Thyroid gland (tissue), 4 donors: ENCODE measurements around the gene PAX5. TPM values are rescaled to one million over a fixed set of nuclear protein-coding genes. Genes with fewer than 3 reads are reported as not detected.

Experiments
- DNase-seq, 2 donors: peaks; one replicate each; pipeline ENCODE4 v3.0.0-alpha.2; 2019
- H3K27ac ChIP-seq, 3 donors: fragments of 200-600 bp; sonication (generic); 1 replicate in 2 of 3; 2 replicates in 1 of 3; pipeline ENCODE4 v1.5.1; 2016 to 2019; ENCODE audit warnings: mild to moderate bottlenecking in 1 of 3, moderate library complexity in 1 of 3
- H3K27me3 ChIP-seq: fragments of 200-600 bp; sonication (generic); one replicate; pipeline ENCODE4 v1.5.1; 2019
- H3K36me3 ChIP-seq, 2 donors: fragments of 200-600 bp; sonication (generic); one replicate each; pipeline ENCODE4 v1.5.1; 2016 to 2019
- H3K4me1 ChIP-seq, 2 donors: fragments of 200-600 bp; sonication (generic); one replicate each; pipeline ENCODE4 v1.5.1; 2017 to 2019
- H3K4me3 ChIP-seq, 3 donors: fragments of 200-600 bp; sonication (generic); replicated peaks in 1 of 3; 1 replicate in 2 of 3; 2 replicates in 1 of 3; pipeline ENCODE4 v1.5.1; 2016; ENCODE audit warnings: mild to moderate bottlenecking in 1 of 3
- H3K9me3 ChIP-seq: fragments of 200-600 bp; sonication (generic); one replicate; pipeline ENCODE4 v1.5.1; 2017
- CTCF ChIP-seq, 6 experiments: fragments of 200-600 bp in 3 of 6; fragments of 450-650 bp in 3 of 6; sonication (generic) in 3 of 6; IDR thresholded peaks; one replicate each; pipeline ENCODE4 v1.5.1; 2016 to 2019; ENCODE audit warnings: antibody characterized with exemption in 6 of 6, mild to moderate bottlenecking in 2 of 6, inconsistent platforms in 1 of 6, moderate library complexity in 1 of 6
- POLR2A ChIP-seq, 2 donors: fragments of 450-650 bp; IDR thresholded peaks; one replicate each; pipeline ENCODE4 v1.6.1; 2017; ENCODE audit warnings: antibody characterized with exemption in 2 of 2, mild to moderate bottlenecking in 2 of 2, moderate library complexity in 1 of 2
- WGBS, 2 donors: methylation state at CpG; one replicate each; pipeline ENCODE4 v1.1.5; 2017; 5-methylcytosine and 5-hydroxymethylcytosine counted together
- intact Hi-C: fragments of 100-400 bp; cut with DNase I; formaldehyde crosslinking; loops from one replicate; pipeline ENCODE4 v1.15.1; 2023
- total RNA-seq, 4 donors: library from RNA; depleted of rRNA; stranded (reverse); fragments of >200 nt; gene quantifications; one replicate each; pipeline ENCODE4 v1.2.3, GENCODE V29; 2016

Gene PAX5
- total RNA-seq, 4 donors from 2014 or later = 0.68 TPM; not detected in 3

- Histone ChIP-seq H3K36me3 (no peaks in the 10 kb centered on the region), H3K4me1 (no peaks in the 10 kb centered on the region), H3K9me3 (no peaks in the 10 kb centered on the region), H3K27me3 (no peaks in the 10 kb centered on the region), H3K27ac (no peak overlapping the region), H3K4me3 (no peak overlapping the region)
- no peak for DNase-seq
- 78 to 80% methylated on average over 8 to 10 of the region's 10 CpGs for WGBS, 2 donors
- intact Hi-C loops = no loop called here
- TF ChIP-seq POLR2A (IDR thresholded peaks at IDR 0.05) (no peak), CTCF (IDR thresholded peaks at IDR 0.05) (no peak)
These were observed 128.7 kb downstream of the PAX5 start for GRCh38 chr9:36905101-36906066.

GRCh38 chr9:36903541-36904435 is 130.3 kb downstream of the PAX5 start:
- intact Hi-C loops = no loop called here

GRCh38 chr9:36902861-36903524 is 131.1 kb downstream of the PAX5 start:
- H3K36me3 ChIP-seq = no peaks in the 10 kb centered on the region
- H3K4me3 ChIP-seq = no peak overlapping the region
- no peak for TF ChIP-seq CTCF (IDR thresholded peaks at IDR 0.05)
- no peak for TF ChIP-seq POLR2A (IDR thresholded peaks at IDR 0.05)
- no peaks in the 10 kb centered on the region for H3K27me3 ChIP-seq
- intact Hi-C loops = no loop called here
- 50 to 64% methylated on average over 3 to 5 of the region's 5 CpGs for WGBS, 2 donors
- DNase-seq = no peak
- H3K9me3 ChIP-seq = no peaks in the 10 kb centered on the region
- H3K27ac ChIP-seq = no peak overlapping the region
- H3K4me1 ChIP-seq = no peaks in the 10 kb centered on the region

More at GRCh38 chr9:36903541-36904435, 130.3 kb downstream of the PAX5 start:
- TF ChIP-seq CTCF (IDR thresholded peaks at IDR 0.05) (no peak), POLR2A (IDR thresholded peaks at IDR 0.05) (no peak)
- Histone ChIP-seq H3K27ac (no peak overlapping the region), H3K4me1 (no peaks in the 10 kb centered on the region), H3K27me3 (no peaks in the 10 kb centered on the region), H3K36me3 (no peaks in the 10 kb centered on the region), H3K9me3 (no peaks in the 10 kb centered on the region), H3K4me3 (no peak overlapping the region)
- WGBS, 2 donors = 67 to 80% methylated on average over 4 of the region's 4 CpGs
- DNase-seq = no peak

- Histone ChIP-seq H3K27ac (no peak overlapping the region), H3K27me3 (no peaks in the 10 kb centered on the region), H3K36me3 (no peaks in the 10 kb centered on the region), H3K4me1 (no peaks in the 10 kb centered on the region), H3K9me3 (no peaks in the 10 kb centered on the region), H3K4me3 (no peak overlapping the region)
- no peak for DNase-seq
- TF ChIP-seq CTCF (IDR thresholded peaks at IDR 0.05) = no peak
- no peak for TF ChIP-seq POLR2A (IDR thresholded peaks at IDR 0.05)
- WGBS, 2 donors = 77 to 83% methylated on average over 8 of the region's 8 CpGs
- intact Hi-C loops = no loop called here
These were observed 131.9 kb downstream of the PAX5 start for GRCh38 chr9:36902080-36902716.
